ENCODE results near the gene DHRSX. TPM values are rescaled to one million over a fixed set of nuclear protein-coding genes. Genes with fewer than 3 reads are reported as not detected.

Gene DHRSX
- total and polyA plus RNA-seq, 2 donors (not counting 1 experiment from before 2014, with no cell fraction given): 23.7 to 25.6 TPM

DNA sequence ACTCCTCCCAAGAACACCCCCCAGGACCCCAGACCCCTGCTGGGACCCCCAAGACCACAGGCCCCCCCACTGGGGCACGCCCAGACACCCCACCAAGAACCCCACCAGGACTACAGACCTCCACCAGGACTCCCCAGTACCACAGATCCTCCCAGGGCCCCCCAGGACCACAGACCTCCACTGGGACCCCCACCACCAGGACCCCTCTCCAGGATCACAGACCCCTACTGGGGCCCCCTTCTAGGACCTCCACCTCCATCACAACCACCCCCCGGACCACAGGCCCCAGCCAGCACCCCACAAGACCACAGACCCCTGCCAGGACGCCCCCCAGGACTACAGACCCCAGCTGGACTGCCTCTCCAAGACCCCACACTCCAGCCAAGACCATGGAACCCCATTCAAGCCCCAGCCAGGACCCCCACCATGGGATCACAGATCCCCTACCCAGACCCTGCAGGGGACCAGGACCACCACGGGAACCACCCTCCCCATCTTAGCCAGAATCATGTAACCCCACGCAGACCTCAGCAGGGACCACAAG lies 855 bp upstream of the DHRSX start:
- DNase-seq (ENCODE audit: low read depth in 2 of 2): no peak
- Histone ChIP-seq H3K4me2 (ENCODE audit: extremely low read depth, insufficient read depth, low read length) (no peak overlapping the region), H3K36me3 (ENCODE audit: control insufficient read depth, insufficient read depth, low read length) (no peaks in the 10 kb centered on the region), H3K79me2 (ENCODE audit: control insufficient read depth, insufficient read depth, low read length) (peaks cover 32% of the 10 kb centered on the region), H3K27ac (ENCODE audit: insufficient read depth, low read length) (no peak overlapping the region), H2AFZ (ENCODE audit: low read length) (no peak overlapping the region), H3K4me3 (replicated peaks in 1 of 4; ENCODE audit: control extremely low read depth in 1 of 4, insufficient read depth in 1 of 4, low read depth in 3 of 4, low read length in 4 of 4) (no peak overlapping the region), H3K9me3 (ENCODE audit: control insufficient read depth, insufficient read depth, low read depth, low read length) (no peaks in the 10 kb centered on the region), H3K4me1 (ENCODE audit: control insufficient read depth, extremely low read depth, insufficient read depth, low read length) (peaks cover 10% of the 10 kb centered on the region), H3K27me3 (ENCODE audit: control insufficient read depth, insufficient read depth, low read length) (no peaks in the 10 kb centered on the region), H4K20me1 (ENCODE audit: control insufficient read depth, extremely low read depth, insufficient read depth, low read length) (no peaks in the 10 kb centered on the region), H3K9ac (ENCODE audit: insufficient read depth, low read length) (no peak overlapping the region)
- TF ChIP-seq EZH2 (IDR thresholded peaks at IDR 0.05; ENCODE audit: low read length, missing control alignments): no peak
- TF ChIP-seq, protein P1, sequence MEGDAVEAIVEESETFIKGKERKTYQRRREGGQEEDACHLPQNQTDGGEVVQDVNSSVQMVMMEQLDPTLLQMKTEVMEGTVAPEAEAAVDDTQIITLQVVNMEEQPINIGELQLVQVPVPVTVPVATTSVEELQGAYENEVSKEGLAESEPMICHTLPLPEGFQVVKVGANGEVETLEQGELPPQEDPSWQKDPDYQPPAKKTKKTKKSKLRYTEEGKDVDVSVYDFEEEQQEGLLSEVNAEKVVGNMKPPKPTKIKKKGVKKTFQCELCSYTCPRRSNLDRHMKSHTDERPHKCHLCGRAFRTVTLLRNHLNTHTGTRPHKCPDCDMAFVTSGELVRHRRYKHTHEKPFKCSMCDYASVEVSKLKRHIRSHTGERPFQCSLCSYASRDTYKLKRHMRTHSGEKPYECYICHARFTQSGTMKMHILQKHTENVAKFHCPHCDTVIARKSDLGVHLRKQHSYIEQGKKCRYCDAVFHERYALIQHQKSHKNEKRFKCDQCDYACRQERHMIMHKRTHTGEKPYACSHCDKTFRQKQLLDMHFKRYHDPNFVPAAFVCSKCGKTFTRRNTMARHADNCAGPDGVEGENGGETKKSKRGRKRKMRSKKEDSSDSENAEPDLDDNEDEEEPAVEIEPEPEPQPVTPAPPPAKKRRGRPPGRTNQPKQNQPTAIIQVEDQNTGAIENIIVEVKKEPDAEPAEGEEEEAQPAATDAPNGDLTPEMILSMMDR (conservative IDR thresholded peaks at IDR 0.05 in 1 of 2, IDR thresholded peaks at IDR 0.05 in 1 of 2; ENCODE audit: low read depth in 1 of 2, low read length in 2 of 2): no peak

DNA sequence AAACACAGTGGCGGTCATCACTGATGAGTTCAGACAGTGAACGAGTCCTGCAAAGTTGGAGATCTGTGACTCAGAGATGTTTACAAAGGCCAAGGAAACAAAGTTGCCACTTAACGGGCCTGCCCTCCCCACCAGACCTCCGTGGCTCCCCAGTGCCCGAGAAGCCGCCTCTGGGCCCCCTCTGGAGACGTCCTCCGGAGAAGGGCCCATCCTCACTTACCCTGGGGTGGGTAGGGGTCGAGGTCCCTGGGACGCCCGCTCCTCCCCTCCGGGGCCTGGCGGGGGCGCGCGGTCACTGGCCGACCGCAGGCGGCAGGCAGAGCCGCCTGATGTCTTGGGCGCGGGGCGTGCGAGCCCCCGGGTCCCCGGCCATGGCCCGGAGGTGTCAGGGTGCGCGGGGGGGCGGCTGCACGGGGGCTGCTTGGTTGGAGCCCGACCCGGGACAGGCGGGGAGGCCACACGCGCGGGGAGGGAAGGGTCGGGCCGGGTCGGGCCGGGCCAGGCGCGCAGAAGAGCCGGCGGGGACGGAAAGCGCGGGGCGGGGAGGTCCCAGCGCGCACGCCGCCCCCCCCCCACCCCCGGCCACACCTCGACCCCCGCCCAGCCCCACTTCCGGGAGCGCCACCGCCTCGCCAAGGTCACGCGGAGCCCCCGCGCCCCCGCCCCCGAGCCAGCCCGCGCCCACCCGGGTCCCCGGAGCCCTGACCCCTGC lies 529 bp downstream of the DHRSX start:
- Histone ChIP-seq H3K79me2 (ENCODE audit: control insufficient read depth, insufficient read depth, low read length) (peaks cover 43% of the 10 kb centered on the region), H3K27ac (ENCODE audit: insufficient read depth, low read length) (peak overlapping the region; percentile 84), H3K4me2 (ENCODE audit: extremely low read depth, insufficient read depth, low read length) (peak overlapping the region; percentile 90), H4K20me1 (ENCODE audit: control insufficient read depth, extremely low read depth, insufficient read depth, low read length) (no peaks in the 10 kb centered on the region), H2AFZ (ENCODE audit: low read length) (peak overlapping the region; percentile 23), H3K36me3 (ENCODE audit: control insufficient read depth, insufficient read depth, low read length) (no peaks in the 10 kb centered on the region), H3K4me1 (ENCODE audit: control insufficient read depth, extremely low read depth, insufficient read depth, low read length) (peaks cover 10% of the 10 kb centered on the region), H3K9ac (ENCODE audit: insufficient read depth, low read length) (peak overlapping the region; percentile 78), H3K9me3 (ENCODE audit: control insufficient read depth, insufficient read depth, low read depth, low read length) (no peaks in the 10 kb centered on the region), H3K27me3 (ENCODE audit: control insufficient read depth, insufficient read depth, low read length) (no peaks in the 10 kb centered on the region), H3K4me3 (replicated peaks in 1 of 4; ENCODE audit: control extremely low read depth in 1 of 4, insufficient read depth in 1 of 4, low read depth in 3 of 4, low read length in 4 of 4) (peak overlapping the region; percentile 73 to 89 (median 84))
- DNase-seq (ENCODE audit: low read depth in 2 of 2): peak; percentile 57 to 66
- TF ChIP-seq, protein P1 (conservative IDR thresholded peaks at IDR 0.05 in 1 of 2, IDR thresholded peaks at IDR 0.05 in 1 of 2; ENCODE audit: low read depth in 1 of 2, low read length in 2 of 2): no peak
- no peak for TF ChIP-seq EZH2 (IDR thresholded peaks at IDR 0.05; ENCODE audit: low read length, missing control alignments)

DNA sequence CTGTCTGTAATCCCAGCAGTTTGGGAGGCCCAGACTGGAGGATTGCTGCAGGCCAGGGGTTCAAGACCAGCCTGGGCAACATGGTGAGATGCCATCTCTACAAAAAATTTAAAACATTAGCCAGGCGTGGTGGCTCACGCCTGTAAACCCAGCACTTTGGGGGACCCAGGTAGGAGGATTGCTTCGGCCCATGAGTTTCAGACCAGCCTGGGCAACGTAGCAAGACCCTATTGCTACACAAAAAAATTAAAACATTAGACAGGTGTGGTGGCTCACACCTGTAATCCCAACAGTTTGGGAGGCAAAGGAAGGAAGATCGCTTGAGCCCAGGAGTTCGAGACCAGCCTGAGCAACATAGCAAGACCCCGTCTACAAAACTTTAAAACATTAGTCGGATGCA lies 1.3 kb downstream of the DHRSX start:
- Histone ChIP-seq H2AFZ (ENCODE audit: low read length) (no peak overlapping the region), H3K4me1 (ENCODE audit: control insufficient read depth, extremely low read depth, insufficient read depth, low read length) (peaks cover 10% of the 10 kb centered on the region), H3K9me3 (ENCODE audit: control insufficient read depth, insufficient read depth, low read depth, low read length) (no peaks in the 10 kb centered on the region), H3K36me3 (ENCODE audit: control insufficient read depth, insufficient read depth, low read length) (no peaks in the 10 kb centered on the region), H3K27me3 (ENCODE audit: control insufficient read depth, insufficient read depth, low read length) (no peaks in the 10 kb centered on the region), H3K4me2 (ENCODE audit: extremely low read depth, insufficient read depth, low read length) (peak overlapping the region; percentile 90), H4K20me1 (ENCODE audit: control insufficient read depth, extremely low read depth, insufficient read depth, low read length) (no peaks in the 10 kb centered on the region), H3K79me2 (ENCODE audit: control insufficient read depth, insufficient read depth, low read length) (peaks cover 43% of the 10 kb centered on the region), H3K27ac (ENCODE audit: insufficient read depth, low read length) (peak overlapping the region; percentile 34), H3K4me3 (replicated peaks in 1 of 4; ENCODE audit: control extremely low read depth in 1 of 4, insufficient read depth in 1 of 4, low read depth in 3 of 4, low read length in 4 of 4) (peak overlapping the region; percentile 73 to 89 (median 84)), H3K9ac (ENCODE audit: insufficient read depth, low read length) (no peak overlapping the region)
- DNase-seq (ENCODE audit: low read depth in 2 of 2): no peak
- no peak for TF ChIP-seq EZH2 (IDR thresholded peaks at IDR 0.05; ENCODE audit: low read length, missing control alignments)
- TF ChIP-seq, protein P1 (conservative IDR thresholded peaks at IDR 0.05 in 1 of 2, IDR thresholded peaks at IDR 0.05 in 1 of 2; ENCODE audit: low read depth in 1 of 2, low read length in 2 of 2): no peak
